ENCODE measurements around the gene MTHFD1L. TPM values are rescaled to one million over a fixed set of nuclear protein-coding genes. Genes with fewer than 3 reads are reported as not detected.

MTHFD1L gene
- total and polyA plus RNA-seq, 4 donors, result 7.6 to 34.9 (median 11.0) TPM

DNA sequence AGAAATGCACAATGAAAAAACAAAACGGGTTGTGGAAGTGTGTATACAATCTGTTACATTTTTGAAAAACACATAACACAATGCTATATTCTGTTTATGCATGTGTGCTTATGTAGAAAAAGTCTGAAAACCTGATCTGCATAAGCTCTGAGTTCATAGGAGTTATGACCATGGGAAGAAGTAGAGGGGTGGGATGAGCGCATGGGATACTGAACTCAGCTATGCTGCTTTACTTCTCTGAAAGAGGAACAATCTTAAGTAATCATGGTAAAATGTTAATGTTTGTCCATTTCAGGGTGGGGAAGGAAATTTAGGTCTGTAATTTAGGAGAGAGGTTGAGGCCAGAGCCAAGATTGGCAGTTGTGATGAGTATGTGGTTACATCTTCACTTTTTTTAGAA, 126.8 kb downstream of the MTHFD1L start:
- Histone ChIP-seq H3K9ac (ENCODE audit: insufficient read depth in 1 of 2, low read length in 2 of 2) (no peak overlapping the region), H3K4me3 (no peak overlapping the region), H3K9me3 (ENCODE audit: control insufficient read depth in 4 of 4, insufficient read depth in 3 of 4, low read length in 3 of 4) (no peaks in the 10 kb centered on the region), H3K4me1 (ENCODE audit: control insufficient read depth in 5 of 5, insufficient read depth in 5 of 5, low read length in 5 of 5) (peaks cover 0 to 20% (median 2%) of the 10 kb centered on the region in 5 donors), H3K36me3 (ENCODE audit: control insufficient read depth in 4 of 4, insufficient read depth in 4 of 4, low read length in 4 of 4) (no peaks in the 10 kb centered on the region), H3K27me3 (ENCODE audit: control insufficient read depth in 3 of 3, insufficient read depth in 3 of 3, low read length in 2 of 3) (no peaks in the 10 kb centered on the region), H3K27ac (ENCODE audit: low read depth in 1 of 2, low read length in 1 of 2) (no peak overlapping the region)
- TF ChIP-seq, protein P1, sequence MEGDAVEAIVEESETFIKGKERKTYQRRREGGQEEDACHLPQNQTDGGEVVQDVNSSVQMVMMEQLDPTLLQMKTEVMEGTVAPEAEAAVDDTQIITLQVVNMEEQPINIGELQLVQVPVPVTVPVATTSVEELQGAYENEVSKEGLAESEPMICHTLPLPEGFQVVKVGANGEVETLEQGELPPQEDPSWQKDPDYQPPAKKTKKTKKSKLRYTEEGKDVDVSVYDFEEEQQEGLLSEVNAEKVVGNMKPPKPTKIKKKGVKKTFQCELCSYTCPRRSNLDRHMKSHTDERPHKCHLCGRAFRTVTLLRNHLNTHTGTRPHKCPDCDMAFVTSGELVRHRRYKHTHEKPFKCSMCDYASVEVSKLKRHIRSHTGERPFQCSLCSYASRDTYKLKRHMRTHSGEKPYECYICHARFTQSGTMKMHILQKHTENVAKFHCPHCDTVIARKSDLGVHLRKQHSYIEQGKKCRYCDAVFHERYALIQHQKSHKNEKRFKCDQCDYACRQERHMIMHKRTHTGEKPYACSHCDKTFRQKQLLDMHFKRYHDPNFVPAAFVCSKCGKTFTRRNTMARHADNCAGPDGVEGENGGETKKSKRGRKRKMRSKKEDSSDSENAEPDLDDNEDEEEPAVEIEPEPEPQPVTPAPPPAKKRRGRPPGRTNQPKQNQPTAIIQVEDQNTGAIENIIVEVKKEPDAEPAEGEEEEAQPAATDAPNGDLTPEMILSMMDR (IDR thresholded peaks at IDR 0.05; ENCODE audit: control extremely low read depth, extremely low read depth), result no peak
- no peak for ATAC-seq (ENCODE audit: insufficient read depth, low FRiP score)
- WGBS, 2 donors, result 91% methylated on average over 2 of the region's 2 CpGs
- no peak for DNase-seq

DNA sequence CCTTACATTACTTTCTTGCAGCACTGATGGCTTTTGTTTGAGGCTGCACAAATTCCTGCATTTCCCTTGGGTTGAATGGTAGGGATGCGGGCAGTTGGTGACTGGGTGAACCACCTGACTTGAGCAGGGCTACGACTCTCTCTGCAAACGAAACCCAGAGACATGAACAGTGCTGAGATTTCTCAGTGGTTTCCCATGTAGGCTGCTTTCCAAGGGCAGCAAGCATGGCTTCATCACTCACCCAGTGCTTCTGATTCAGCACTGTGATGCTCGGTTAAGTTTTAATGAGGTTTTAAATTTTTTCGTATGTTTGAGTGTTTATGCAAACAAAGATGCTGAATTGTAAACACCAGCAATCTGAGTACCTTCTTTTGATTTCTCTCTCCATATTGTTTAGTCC, 127.2 kb downstream of the MTHFD1L start:
- Histone ChIP-seq H3K36me3 (ENCODE audit: control insufficient read depth in 4 of 4, insufficient read depth in 4 of 4, low read length in 4 of 4) (no peaks in the 10 kb centered on the region), H3K4me3 (no peak overlapping the region), H3K27me3 (ENCODE audit: control insufficient read depth in 3 of 3, insufficient read depth in 3 of 3, low read length in 2 of 3) (no peaks in the 10 kb centered on the region), H3K9ac (ENCODE audit: insufficient read depth in 1 of 2, low read length in 2 of 2) (no peak overlapping the region), H3K9me3 (ENCODE audit: control insufficient read depth in 4 of 4, insufficient read depth in 3 of 4, low read length in 3 of 4) (no peaks in the 10 kb centered on the region), H3K4me1 (ENCODE audit: control insufficient read depth in 5 of 5, insufficient read depth in 5 of 5, low read length in 5 of 5) (peaks cover 0 to 20% (median 2%) of the 10 kb centered on the region in 5 donors), H3K27ac (ENCODE audit: low read depth in 1 of 2, low read length in 1 of 2) (no peak overlapping the region)
- 71 to 84% methylated on average over 5 of the region's 5 CpGs for WGBS, 2 donors
- ATAC-seq (ENCODE audit: insufficient read depth, low FRiP score) (no peak), DNase-seq (peak in 2 of 3 donors; percentile 71 to 76)
- TF ChIP-seq, protein P1 (IDR thresholded peaks at IDR 0.05; ENCODE audit: control extremely low read depth, extremely low read depth), result no peak

DNA sequence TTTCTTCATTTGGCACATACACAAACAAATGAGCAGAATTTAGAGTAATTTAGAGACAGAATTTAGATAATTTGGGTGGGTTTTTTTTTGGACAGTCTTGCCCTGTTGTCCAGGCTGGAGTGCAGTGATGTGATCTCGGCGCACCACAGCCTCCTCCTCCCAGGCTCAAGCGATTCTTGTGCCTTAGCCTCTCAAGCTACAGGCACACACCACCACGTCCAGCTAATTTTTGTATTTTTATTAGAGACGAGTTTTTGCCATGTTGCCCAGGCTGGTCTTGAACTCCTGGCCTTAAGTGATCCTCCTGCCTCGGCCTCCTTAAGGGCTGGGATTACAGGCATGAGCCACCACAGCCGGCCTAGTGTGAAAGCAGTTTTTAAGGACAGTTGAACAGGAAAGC, 127.8 kb downstream of the MTHFD1L start:
- 92 to 96% methylated on average over 7 of the region's 7 CpGs for WGBS, 2 donors
- H3K9ac ChIP-seq (ENCODE audit: insufficient read depth in 1 of 2, low read length in 2 of 2), result no peak overlapping the region
- no peaks in the 10 kb centered on the region for H3K27me3 ChIP-seq (ENCODE audit: control insufficient read depth in 3 of 3, insufficient read depth in 3 of 3, low read length in 2 of 3)
- no peaks in the 10 kb centered on the region for H3K9me3 ChIP-seq (ENCODE audit: control insufficient read depth in 4 of 4, insufficient read depth in 3 of 4, low read length in 3 of 4)
- TF ChIP-seq, protein P1 (IDR thresholded peaks at IDR 0.05; ENCODE audit: control extremely low read depth, extremely low read depth), result no peak
- no peak overlapping the region for H3K27ac ChIP-seq (ENCODE audit: low read depth in 1 of 2, low read length in 1 of 2)
- DNase-seq, result peak in 1 of 3 donors; percentile 41
- H3K36me3 ChIP-seq (ENCODE audit: control insufficient read depth in 4 of 4, insufficient read depth in 4 of 4, low read length in 4 of 4), result no peaks in the 10 kb centered on the region
- H3K4me3 ChIP-seq, result no peak overlapping the region
- ATAC-seq (ENCODE audit: insufficient read depth, low FRiP score), result no peak
- H3K4me1 ChIP-seq (ENCODE audit: control insufficient read depth in 5 of 5, insufficient read depth in 5 of 5, low read length in 5 of 5), result peaks cover 0 to 16% (median 3%) of the 10 kb centered on the region in 5 donors

DNA sequence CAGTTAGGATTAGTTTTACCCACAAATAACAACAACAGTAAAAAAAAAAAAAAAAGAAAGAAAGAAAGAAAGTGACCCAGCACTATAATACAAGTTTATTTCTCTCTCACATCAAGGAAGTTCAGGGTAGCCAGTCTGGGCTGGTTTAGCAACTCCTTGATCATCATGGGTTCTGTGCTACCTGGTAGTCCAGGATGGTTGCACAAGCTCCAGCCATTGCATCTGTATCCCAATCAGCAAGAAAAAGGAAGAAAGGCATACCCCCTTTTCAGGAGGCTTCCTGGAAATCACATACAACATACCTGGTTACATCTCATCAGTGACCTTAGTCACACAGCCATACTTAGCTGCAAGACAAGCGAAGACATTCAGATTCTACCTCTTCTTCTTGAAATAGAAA, 128.5 kb downstream of the MTHFD1L start:
- no peaks in the 10 kb centered on the region for H3K36me3 ChIP-seq (ENCODE audit: control insufficient read depth in 4 of 4, insufficient read depth in 4 of 4, low read length in 4 of 4)
- peaks cover 0 to 19% (median 3%) of the 10 kb centered on the region in 5 donors for H3K4me1 ChIP-seq (ENCODE audit: control insufficient read depth in 5 of 5, insufficient read depth in 5 of 5, low read length in 5 of 5)
- DNase-seq (no peak), ATAC-seq (ENCODE audit: insufficient read depth, low FRiP score) (no peak)
- no peaks in the 10 kb centered on the region for H3K27me3 ChIP-seq (ENCODE audit: control insufficient read depth in 3 of 3, insufficient read depth in 3 of 3, low read length in 2 of 3)
- no peak overlapping the region for H3K4me3 ChIP-seq
- H3K27ac ChIP-seq (ENCODE audit: low read depth in 1 of 2, low read length in 1 of 2), result no peak overlapping the region
- WGBS, 2 donors, result 97 to 100% methylated on average over 1 of the region's 1 CpG
- H3K9ac ChIP-seq (ENCODE audit: insufficient read depth in 1 of 2, low read length in 2 of 2), result no peak overlapping the region
- TF ChIP-seq, protein P1 (IDR thresholded peaks at IDR 0.05; ENCODE audit: control extremely low read depth, extremely low read depth), result no peak
- H3K9me3 ChIP-seq (ENCODE audit: control insufficient read depth in 4 of 4, insufficient read depth in 3 of 4, low read length in 3 of 4), result no peaks in the 10 kb centered on the region
